CD4-positive, alpha-beta memory T cell (primary cell): Measurements from ENCODE around the gene MRPL40. TPM values are rescaled to one million over a fixed set of nuclear protein-coding genes. Genes with fewer than 3 reads are reported as not detected.

Source experiments
- CTCF ChIA-PET: fragments of 350-600 bp; sonication (Branson Sonifier 250); formaldehyde crosslinking; loops from one replicate; lab custom pipeline; 2021; ENCODE audit warnings: inconsistent platforms; ENCODE audit not compliant: partially characterized antibody; lab: Charles Lee
- POLR2A ChIA-PET: fragments of 350-600 bp; sonication (Branson Sonifier 250); formaldehyde crosslinking; loops from one replicate; lab custom pipeline; 2021; ENCODE audit not compliant: partially characterized antibody; lab: Charles Lee
- DNase-seq, 5 donors: peaks; one replicate each; pipeline versions ENCODE4 v3.0.0 to v3.0.0-alpha.2; 2020 to 2022; ENCODE audit warnings: mixed read lengths in 1 of 5
- H3K27ac ChIP-seq: one replicate; pipeline ENCODE4 v1.7.0; 2013; ENCODE audit warnings: low read depth, low read length
- H3K27me3 ChIP-seq: 2 replicates; pipeline ENCODE4 v1.7.0; 2013; ENCODE audit warnings: mild to moderate bottlenecking, low read length, moderate library complexity; ENCODE audit not compliant: insufficient read depth
- H3K36me3 ChIP-seq: 2 replicates; pipeline ENCODE4 v1.7.0; 2013; ENCODE audit warnings: mild to moderate bottlenecking, low read length, moderate library complexity; ENCODE audit not compliant: insufficient read depth
- H3K4me1 ChIP-seq: 2 replicates; pipeline ENCODE4 v1.7.0; 2013; ENCODE audit warnings: mild to moderate bottlenecking, low read length, moderate library complexity; ENCODE audit not compliant: insufficient read depth
- H3K4me3 ChIP-seq, 2 donors: one replicate each; pipeline ENCODE4 v1.7.0; 2013; ENCODE audit warnings: low read length in 2 of 2, mild to moderate bottlenecking in 1 of 2
- H3K9me3 ChIP-seq, 2 donors: one replicate each; pipeline ENCODE4 v1.7.0; 2013; ENCODE audit warnings: low read length in 2 of 2, control low read depth in 1 of 2; ENCODE audit not compliant: control insufficient read depth in 1 of 2
- H3K27ac Mint-ChIP-seq, 7 donors: one replicate each; pipeline ENCODE4 v1.8.0; 2020 to 2021; ENCODE audit warnings: mixed read lengths in 7 of 7, mild to moderate bottlenecking in 6 of 7, inconsistent platforms in 3 of 7, moderate library complexity in 3 of 7
- H3K27me3 Mint-ChIP-seq, 2 donors: one replicate each; pipeline ENCODE4 v1.8.0; 2020 to 2021; ENCODE audit warnings: mixed read lengths in 2 of 2
- H3K36me3 Mint-ChIP-seq, 2 donors: one replicate each; pipeline ENCODE4 v1.8.0; 2020 to 2021; ENCODE audit warnings: mixed read lengths in 2 of 2, inconsistent platforms in 1 of 2, mild to moderate bottlenecking in 1 of 2
- H3K4me1 Mint-ChIP-seq, 4 donors: one replicate each; pipeline ENCODE4 v1.8.0; 2020 to 2021; ENCODE audit warnings: mixed read lengths in 4 of 4, mild to moderate bottlenecking in 1 of 4
- H3K4me3 Mint-ChIP-seq, 8 donors: one replicate each; pipeline ENCODE4 v1.8.0; 2020 to 2021; ENCODE audit warnings: mixed read lengths in 8 of 8, mild to moderate bottlenecking in 7 of 8, moderate library complexity in 6 of 8, inconsistent platforms in 3 of 8
- H3K9me3 Mint-ChIP-seq, 8 donors: one replicate each; pipeline ENCODE4 v1.8.0; 2020 to 2021; ENCODE audit warnings: mixed read lengths in 8 of 8, mild to moderate bottlenecking in 5 of 8, inconsistent platforms in 3 of 8, moderate library complexity in 1 of 8
- intact Hi-C: fragments of 100-400 bp; cut with micrococcal nuclease; formaldehyde crosslinking; loops from one replicate; pipeline ENCODE4 v1.15.1; 2023
- polyA plus RNA-seq, 2 donors: library from polyadenylated mRNA; unstranded; fragments of 300-500 nt; fragmentation: Illumina TruSeq; gene quantifications; one replicate each; pipeline ENCODE4 v1.2.3, GENCODE V29; 2021
- total RNA-seq, 2 experiments: library from RNA; stranded (reverse); gene quantifications; one replicate each; pipeline ENCODE4 v1.2.3, GENCODE V29; 2021

MRPL40 gene
- total and polyA plus RNA-seq, 4 experiments from 2014 or later, result 16.2 to 79.3 (median 36.4) TPM

- H3K27ac Mint-ChIP-seq, result peak overlapping the region in 5 of 7 donors; percentile 28 to 52 (median 37)
- DNase-seq, result no peak
- Histone ChIP-seq H3K4me1 (no peaks in the 10 kb centered on the region), H3K9me3 (no peaks in the 10 kb centered on the region), H3K27me3 (no peaks in the 10 kb centered on the region), H3K4me3 (no peak overlapping the region), H3K36me3 (peaks cover 42% of the 10 kb centered on the region), H3K27ac (no peak overlapping the region)
- H3K4me1 Mint-ChIP-seq, result peaks cover 0 to 2% (median 0%) of the 10 kb centered on the region in 4 donors
- ChIA-PET POLR2A (no interaction called here), CTCF (no interaction called here)
- H3K9me3 Mint-ChIP-seq, result no peaks in the 10 kb centered on the region
- no peaks in the 10 kb centered on the region for H3K27me3 Mint-ChIP-seq
- no peak overlapping the region for H3K4me3 Mint-ChIP-seq
- H3K36me3 Mint-ChIP-seq, result peaks cover 51 to 71% of the 10 kb centered on the region in 2 donors
- intact Hi-C loops, result no loop called here
Observed at GRCh38 chr22:19400881-19401280, 31.5 kb upstream of the MRPL40 start.

GRCh38 chr22:19401483-19401882 is 30.9 kb upstream of the MRPL40 start:
- Mint-ChIP-seq H3K36me3 (peaks cover 55 to 74% of the 10 kb centered on the region in 2 donors), H3K4me3 (no peak overlapping the region), H3K4me1 (peaks cover 0 to 2% (median 0%) of the 10 kb centered on the region in 4 donors), H3K27ac (peak overlapping the region in 2 of 7 donors; percentile 65 to 91), H3K9me3 (peaks cover 0 to 1% (median 0%) of the 10 kb centered on the region in 8 donors), H3K27me3 (no peaks in the 10 kb centered on the region)
- DNase-seq, result no peak
- no peaks in the 10 kb centered on the region for H3K4me1 ChIP-seq
- H3K9me3 ChIP-seq, result no peaks in the 10 kb centered on the region
- ChIA-PET POLR2A (no interaction called here), CTCF (no interaction called here)
- no peak overlapping the region for H3K27ac ChIP-seq
- H3K27me3 ChIP-seq, result no peaks in the 10 kb centered on the region
- H3K36me3 ChIP-seq, result peaks cover 42% of the 10 kb centered on the region
- no peak overlapping the region for H3K4me3 ChIP-seq
- intact Hi-C loops, result no loop called here

GRCh38 chr22:19402642-19403191 is 29.6 kb upstream of the MRPL40 start:
- Histone ChIP-seq H3K4me3 (no peak overlapping the region), H3K4me1 (no peaks in the 10 kb centered on the region), H3K27ac (no peak overlapping the region), H3K36me3 (peaks cover 42% of the 10 kb centered on the region), H3K27me3 (no peaks in the 10 kb centered on the region), H3K9me3 (no peaks in the 10 kb centered on the region)
- POLR2A ChIA-PET, result no interaction called here
- Mint-ChIP-seq H3K27ac (peak overlapping the region in 3 of 7 donors; percentile 12 to 29 (median 22)), H3K27me3 (no peaks in the 10 kb centered on the region), H3K9me3 (peaks cover 0 to 1% (median 0%) of the 10 kb centered on the region in 8 donors), H3K36me3 (peaks cover 63 to 72% of the 10 kb centered on the region in 2 donors), H3K4me3 (no peak overlapping the region), H3K4me1 (peaks cover 0 to 2% (median under 1%) of the 10 kb centered on the region in 4 donors)
- no peak for DNase-seq
- CTCF ChIA-PET, result interaction anchor here (1.4 kb wide), 1 partner anchor 258 kb away, joined by 4 read pairs; the partner anchor contains the start of gene ESS2
- intact Hi-C loops, result no loop called here

GRCh38 chr22:19404676-19405075 is 27.7 kb upstream of the MRPL40 start:
- CTCF ChIA-PET, result interaction anchor here (1.4 kb wide), 1 partner anchor 9 kb away, joined by 3 read pairs; no protein-coding TSS in a partner anchor
- H3K27ac Mint-ChIP-seq, result peak overlapping the region in 2 of 7 donors; percentile 44 to 50
- H3K4me3 Mint-ChIP-seq, result no peak overlapping the region
- peaks cover 0 to 2% (median under 1%) of the 10 kb centered on the region in 4 donors for H3K4me1 Mint-ChIP-seq
- no peaks in the 10 kb centered on the region for H3K4me1 ChIP-seq
- H3K36me3 Mint-ChIP-seq, result peaks cover 68 to 77% of the 10 kb centered on the region in 2 donors
- peaks cover 0 to 1% (median 0%) of the 10 kb centered on the region in 8 donors for H3K9me3 Mint-ChIP-seq
- intact Hi-C loops, result no loop called here
- no peaks in the 10 kb centered on the region for H3K9me3 ChIP-seq
- no peaks in the 10 kb centered on the region for H3K27me3 ChIP-seq
- peaks cover 47% of the 10 kb centered on the region for H3K36me3 ChIP-seq
- H3K4me3 ChIP-seq, result no peak overlapping the region
- no peak overlapping the region for H3K27ac ChIP-seq
- POLR2A ChIA-PET, result interaction anchor here (0.8 to 0.9 kb wide), 2 partner anchors 27 to 29 kb away, joined by 3 read pairs; partner anchors contain the start of gene HIRA
- DNase-seq, result no peak
- H3K27me3 Mint-ChIP-seq, result no peaks in the 10 kb centered on the region

GRCh38 chr22:19405133-19405532 is 27.2 kb upstream of the MRPL40 start:
- CTCF ChIA-PET, result interaction anchor here (1.4 kb wide), 1 partner anchor 9 kb away, joined by 3 read pairs; no protein-coding TSS in a partner anchor

GRCh38 chr22:19405652-19406051 is 26.7 kb upstream of the MRPL40 start:
- no peak overlapping the region for H3K27ac ChIP-seq
- no peak overlapping the region for H3K4me3 ChIP-seq
- H3K27ac Mint-ChIP-seq, result no peak overlapping the region
- no peak overlapping the region for H3K4me3 Mint-ChIP-seq
- H3K9me3 Mint-ChIP-seq, result peaks cover 0 to 1% (median 0%) of the 10 kb centered on the region in 8 donors
- intact Hi-C loops, result no loop called here
- H3K36me3 ChIP-seq, result peaks cover 55% of the 10 kb centered on the region
- no peak for DNase-seq
- H3K36me3 Mint-ChIP-seq, result peaks cover 66 to 78% of the 10 kb centered on the region in 2 donors
- H3K27me3 Mint-ChIP-seq, result no peaks in the 10 kb centered on the region
- H3K9me3 ChIP-seq, result no peaks in the 10 kb centered on the region
- peaks cover 0 to 2% (median under 1%) of the 10 kb centered on the region in 4 donors for H3K4me1 Mint-ChIP-seq
- no peaks in the 10 kb centered on the region for H3K4me1 ChIP-seq
- CTCF ChIA-PET, result interaction anchor here (1.4 kb wide), 1 partner anchor 10 kb away, joined by 3 read pairs; no protein-coding TSS in a partner anchor
- POLR2A ChIA-PET, result interaction anchor here (0.9 kb wide), 1 partner anchor 28 kb away, joined by 3 read pairs; no protein-coding TSS in a partner anchor
- H3K27me3 ChIP-seq, result no peaks in the 10 kb centered on the region

More at GRCh38 chr22:19405133-19405532, 27.2 kb upstream of the MRPL40 start:
- H3K36me3 ChIP-seq, result peaks cover 50% of the 10 kb centered on the region
- H3K9me3 ChIP-seq, result no peaks in the 10 kb centered on the region
- Mint-ChIP-seq H3K36me3 (peaks cover 68 to 79% of the 10 kb centered on the region in 2 donors), H3K4me3 (no peak overlapping the region), H3K4me1 (peaks cover 0 to 2% (median under 1%) of the 10 kb centered on the region in 4 donors), H3K27me3 (no peaks in the 10 kb centered on the region), H3K9me3 (peaks cover 0 to 1% (median 0%) of the 10 kb centered on the region in 8 donors), H3K27ac (peak overlapping the region in 1 of 7 donors; percentile 50)
- H3K27me3 ChIP-seq, result no peaks in the 10 kb centered on the region
- no peak overlapping the region for H3K4me3 ChIP-seq
- POLR2A ChIA-PET, result interaction anchor here (0.8 to 0.9 kb wide), 2 partner anchors 26 to 29 kb away, joined by 3 read pairs; partner anchors contain the start of gene HIRA
- intact Hi-C loops, result no loop called here
- H3K27ac ChIP-seq, result no peak overlapping the region
- no peak for DNase-seq
- no peaks in the 10 kb centered on the region for H3K4me1 ChIP-seq

- Histone ChIP-seq H3K27me3 (no peaks in the 10 kb centered on the region), H3K9me3 (no peaks in the 10 kb centered on the region), H3K27ac (no peak overlapping the region), H3K4me3 (no peak overlapping the region), H3K36me3 (peaks cover 58% of the 10 kb centered on the region), H3K4me1 (no peaks in the 10 kb centered on the region)
- Mint-ChIP-seq H3K27me3 (no peaks in the 10 kb centered on the region), H3K27ac (peak overlapping the region in 1 of 7 donors; percentile 36), H3K9me3 (peaks cover 0 to 1% (median 0%) of the 10 kb centered on the region in 8 donors), H3K36me3 (peaks cover 59 to 75% of the 10 kb centered on the region in 2 donors), H3K4me1 (peaks cover under 1 to 4% (median 2%) of the 10 kb centered on the region in 4 donors), H3K4me3 (no peak overlapping the region)
- ChIA-PET CTCF (no interaction called here), POLR2A (no interaction called here)
- DNase-seq, result no peak
- intact Hi-C loops, result no loop called here
Observed at GRCh38 chr22:19406281-19406811, 26.0 kb upstream of the MRPL40 start.
